ENCODE measurements around the gene AFAP1L2. TPM values are rescaled to one million over a fixed set of nuclear protein-coding genes. Genes with fewer than 3 reads are reported as not detected.
"Not testable (repeated sequence)": the region's sequence is repeated elsewhere in the genome, so short reads cannot be mapped to it uniquely, and the experiment has no call there.

Gene AFAP1L2
- total RNA-seq, 1 donor from 2014 or later = 3.6 TPM

DNA sequence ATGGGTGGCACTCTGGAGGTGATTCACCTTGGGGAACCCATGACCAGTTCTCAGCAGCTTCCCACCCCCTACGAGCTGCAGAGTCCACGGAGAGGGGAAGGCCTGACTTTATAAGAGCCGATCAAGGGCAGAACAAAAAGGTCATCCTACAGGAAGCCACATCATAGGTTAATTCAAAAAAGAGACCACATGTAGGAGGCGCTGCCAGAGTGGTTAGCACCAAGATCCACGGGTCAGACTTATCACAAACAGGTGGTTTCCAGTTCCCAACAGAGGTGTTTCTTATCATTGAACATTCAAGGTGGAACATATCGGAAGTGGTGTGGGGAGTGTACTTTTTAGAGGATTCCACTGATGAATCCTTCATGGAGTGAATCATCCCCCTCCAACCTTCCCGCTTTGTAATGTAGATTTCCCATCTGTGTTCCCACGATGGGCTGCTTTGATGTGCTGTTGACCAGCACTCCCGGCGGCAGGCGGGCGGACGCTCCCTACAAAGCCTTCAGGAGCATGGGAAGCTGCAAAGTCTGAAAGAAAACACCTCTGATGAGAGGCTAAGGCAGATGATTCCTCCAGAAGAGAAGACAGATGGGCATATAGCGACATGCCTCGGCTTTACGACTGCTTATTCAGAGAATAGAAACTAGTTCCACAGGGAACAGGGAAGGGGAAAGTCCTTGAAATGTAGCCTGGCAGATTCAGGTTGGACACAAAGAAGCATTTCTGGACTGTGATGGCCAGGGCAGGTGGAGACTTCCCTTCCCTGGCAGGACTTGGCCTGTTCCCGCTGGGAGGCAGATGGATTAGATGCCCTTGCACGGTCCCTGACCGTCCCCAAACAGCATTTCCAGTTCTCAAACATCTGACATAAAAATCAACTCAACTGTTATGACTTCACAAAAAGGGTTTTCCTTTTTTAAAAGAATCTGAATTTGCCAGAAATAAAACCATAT, 66.5 kb downstream of the AFAP1L2 start:
- Mint-ChIP-seq H3K27me3 (peaks cover 2% of the 10 kb centered on the region), H3K4me1 (peaks cover 29% of the 10 kb centered on the region), H3K27ac (peak overlapping the region; percentile 45), H3K4me3 (no peak overlapping the region), H3K36me3 (ENCODE audit: low read depth) (no peaks in the 10 kb centered on the region), H3K9me3 (no peaks in the 10 kb centered on the region)
- no peak for DNase-seq
- intact Hi-C loops (cut with micrococcal nuclease) = no loop called here

DNA sequence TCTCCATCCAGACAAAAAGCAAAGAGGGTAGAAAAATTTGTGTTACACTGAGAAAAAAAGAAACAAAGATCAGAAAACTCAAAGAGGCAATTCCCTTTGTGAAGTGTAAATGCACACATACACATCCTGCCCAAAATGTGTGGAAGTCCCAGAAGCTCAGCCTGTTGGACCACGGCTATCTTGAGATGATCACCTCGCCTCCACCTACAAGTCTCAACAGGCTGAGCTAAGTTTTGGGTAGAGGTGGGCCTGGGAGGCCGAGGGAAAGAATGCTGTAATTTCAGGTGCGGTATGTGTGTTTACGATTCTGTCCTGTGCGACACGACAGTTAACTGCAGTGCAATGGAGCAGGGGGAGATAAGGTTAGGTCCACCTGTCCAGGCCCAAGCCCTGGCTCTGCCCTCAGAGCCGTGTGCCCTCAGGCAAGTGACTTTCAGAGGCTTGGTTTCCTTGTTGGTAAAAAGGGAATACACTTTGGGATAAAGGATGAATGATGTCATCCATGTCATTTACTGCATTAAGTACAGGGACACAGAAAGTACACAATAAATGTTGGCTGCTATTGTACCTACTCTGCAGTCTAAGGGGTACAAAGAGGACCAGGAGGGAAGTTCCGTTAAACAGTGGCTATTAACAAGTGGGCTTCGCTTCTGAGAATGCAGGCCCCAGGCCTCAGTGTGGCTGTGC, 67.3 kb downstream of the AFAP1L2 start:
- Mint-ChIP-seq H3K36me3 (ENCODE audit: low read depth) (no peaks in the 10 kb centered on the region), H3K27ac (peak overlapping the region; percentile 45)

DNA sequence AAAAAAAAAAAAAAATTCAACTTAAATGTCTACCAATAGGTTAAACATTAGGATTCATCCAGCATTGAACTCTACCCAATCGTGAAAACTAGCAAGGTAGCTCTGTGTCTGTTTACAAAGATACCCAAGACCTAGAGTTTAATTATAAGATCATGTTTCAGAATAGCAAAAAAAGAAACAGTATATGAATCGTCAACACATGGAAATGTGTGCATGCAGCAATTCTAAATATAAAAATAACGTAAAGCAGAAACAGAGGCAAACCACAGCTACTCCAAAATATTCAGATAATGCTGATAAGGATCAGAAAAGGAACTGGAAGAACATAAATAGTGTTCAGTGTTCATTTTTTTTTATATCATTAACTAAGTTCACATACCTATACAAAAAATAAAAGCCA, 68.7 kb downstream of the AFAP1L2 start:
- H3K27ac Mint-ChIP-seq = no peak overlapping the region
- peaks cover 29% of the 10 kb centered on the region for H3K4me1 Mint-ChIP-seq
- no peaks in the 10 kb centered on the region for H3K9me3 Mint-ChIP-seq
- H3K36me3 Mint-ChIP-seq (ENCODE audit: low read depth) = no peaks in the 10 kb centered on the region
- H3K4me3 Mint-ChIP-seq = no peak overlapping the region
- intact Hi-C loops (cut with micrococcal nuclease) = no loop called here
- peaks cover 2% of the 10 kb centered on the region for H3K27me3 Mint-ChIP-seq
- no peak for DNase-seq

More for the DNA sequence above, 67.3 kb downstream of the AFAP1L2 start:
- peaks cover 2% of the 10 kb centered on the region for H3K27me3 Mint-ChIP-seq
- DNase-seq = no peak
- H3K4me3 Mint-ChIP-seq = no peak overlapping the region
- H3K9me3 Mint-ChIP-seq = no peaks in the 10 kb centered on the region
- H3K4me1 Mint-ChIP-seq = peaks cover 29% of the 10 kb centered on the region
- intact Hi-C loops (cut with micrococcal nuclease) = no loop called here

DNA sequence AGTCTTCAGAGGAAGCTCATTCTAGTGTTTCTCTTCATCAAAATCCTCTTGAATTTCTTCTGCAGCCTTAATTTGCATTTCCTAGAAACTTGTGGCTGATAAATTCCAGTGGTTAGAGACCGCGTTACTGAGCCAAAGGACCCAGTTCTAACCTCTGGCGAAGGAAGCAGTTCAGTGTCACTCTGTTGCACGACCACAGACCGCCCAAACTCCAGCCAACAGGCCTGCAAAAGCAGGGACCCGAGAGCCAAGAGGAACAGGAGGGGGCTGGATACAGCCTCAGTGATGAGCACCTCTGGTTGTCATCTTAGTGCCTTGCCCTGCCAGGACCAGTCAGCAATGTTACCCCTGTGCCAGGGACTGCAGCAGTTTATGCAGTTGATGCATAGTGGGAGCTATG, 70.0 kb downstream of the AFAP1L2 start:
- H3K36me3 Mint-ChIP-seq (ENCODE audit: low read depth) = no peaks in the 10 kb centered on the region
- intact Hi-C loops (cut with micrococcal nuclease) = no loop called here
- no peak for DNase-seq
- no peaks in the 10 kb centered on the region for H3K9me3 Mint-ChIP-seq
- peak overlapping the region; percentile 25 for H3K27ac Mint-ChIP-seq
- peaks cover 29% of the 10 kb centered on the region for H3K4me1 Mint-ChIP-seq
- H3K27me3 Mint-ChIP-seq = peaks cover 2% of the 10 kb centered on the region
- peak overlapping the region; percentile 28 for H3K4me3 Mint-ChIP-seq

DNA sequence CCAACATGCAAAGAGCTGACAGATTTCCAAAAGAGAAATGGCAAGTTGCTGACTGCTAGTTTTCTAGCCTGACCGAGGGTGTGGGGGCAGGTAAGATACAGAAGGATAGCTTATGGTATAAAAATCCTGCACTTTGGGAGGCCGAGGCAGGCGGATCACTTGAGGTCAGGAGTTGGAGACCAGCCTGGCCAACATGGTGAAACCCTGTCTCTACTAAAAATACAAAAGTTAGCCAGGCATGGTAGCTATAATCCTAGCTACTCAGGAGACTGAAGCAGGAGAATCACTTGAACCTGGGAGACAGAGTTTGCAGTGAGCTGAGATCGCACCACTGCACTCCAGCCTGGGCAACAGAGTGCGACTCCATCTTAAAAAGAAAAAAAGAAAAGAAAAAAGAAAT, 70.9 kb downstream of the AFAP1L2 start:
- H3K4me3 Mint-ChIP-seq; H3K36me3 Mint-ChIP-seq (ENCODE audit: low read depth); H3K9me3 Mint-ChIP-seq; intact Hi-C loops (cut with micrococcal nuclease); DNase-seq; H3K27ac Mint-ChIP-seq; H3K27me3 Mint-ChIP-seq: not testable (repeated sequence)
- H3K4me1 Mint-ChIP-seq = peaks cover 29% of the 10 kb centered on the region

DNA sequence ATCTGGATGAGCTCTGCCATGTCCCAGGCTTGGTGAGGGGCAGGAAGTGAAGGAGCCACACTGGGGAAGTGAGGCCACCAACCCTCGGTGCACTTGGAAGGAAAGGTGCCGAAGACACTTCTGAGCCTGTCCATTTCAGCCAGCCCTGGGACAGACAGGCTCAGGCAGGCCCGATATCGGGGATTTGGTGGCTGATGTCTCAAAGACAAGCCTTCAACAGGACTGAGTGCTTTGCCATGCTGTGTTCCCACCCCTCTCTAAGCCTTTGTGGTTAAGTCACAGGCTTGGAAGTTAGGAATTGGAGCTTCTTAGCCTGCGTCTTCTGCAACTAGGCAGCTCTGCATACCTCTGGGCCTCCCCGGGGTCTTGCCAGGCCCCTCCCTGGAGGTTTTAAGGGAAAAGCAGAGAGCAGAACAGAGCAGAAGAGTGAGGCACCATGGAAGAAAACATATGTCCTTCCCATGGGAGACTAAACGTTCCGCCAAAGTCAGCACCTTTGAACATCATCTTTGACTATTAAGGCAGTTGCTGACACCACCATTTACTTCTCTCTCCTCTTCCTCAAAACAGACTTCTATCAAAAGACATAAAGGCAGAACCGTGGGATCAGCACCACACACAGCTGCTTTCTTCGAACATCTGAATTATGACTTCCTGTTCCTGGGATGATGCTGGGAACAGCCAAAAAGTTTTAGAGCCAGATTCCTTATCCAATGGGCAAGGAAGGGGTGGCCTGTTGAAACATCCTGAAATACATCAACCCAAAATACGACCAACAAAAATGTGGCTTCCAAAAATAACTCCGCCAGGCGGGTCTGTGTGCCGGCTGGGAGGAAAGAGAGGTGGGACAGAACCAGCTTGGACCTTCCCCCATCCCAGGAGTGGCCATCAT, 71.8 kb downstream of the AFAP1L2 start:
- intact Hi-C loops (cut with micrococcal nuclease) = no loop called here
- no peak overlapping the region for H3K27ac Mint-ChIP-seq

DNA sequence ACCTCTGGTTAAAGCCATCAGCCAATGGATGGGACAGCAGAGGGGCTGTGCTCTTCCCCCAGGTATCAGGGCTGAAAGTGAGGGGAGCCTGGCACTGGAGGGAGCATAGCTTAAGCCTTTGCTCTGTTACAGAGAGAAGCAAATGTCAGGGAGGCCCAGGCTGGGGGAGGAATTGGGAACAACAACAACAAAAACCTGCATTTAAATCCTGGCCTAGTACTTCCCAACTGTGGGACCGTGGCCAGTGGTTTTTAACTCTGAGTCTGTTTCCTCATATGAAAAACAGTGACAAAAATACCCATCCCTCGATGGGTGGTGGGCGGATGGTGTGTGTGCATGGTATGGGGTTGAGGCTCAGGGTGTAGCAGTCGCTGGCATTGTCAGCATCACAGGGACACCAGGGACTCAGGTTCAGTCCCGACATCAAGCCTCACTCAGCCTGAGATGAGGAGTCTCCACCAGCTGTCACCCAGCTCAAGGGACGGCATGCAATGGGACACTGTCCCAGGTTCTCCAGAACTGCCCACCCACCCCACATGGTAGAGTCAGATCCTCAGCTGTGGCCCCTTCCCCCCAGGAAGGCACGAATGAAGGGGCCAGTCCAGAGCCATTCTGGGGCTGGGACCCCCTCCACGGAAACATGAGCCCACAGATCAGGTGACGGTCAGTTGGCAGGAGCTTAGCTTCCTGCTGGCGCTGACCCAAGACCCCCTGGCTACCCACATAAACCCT, 74.5 kb downstream of the AFAP1L2 start:
- Mint-ChIP-seq H3K4me3 (no peak overlapping the region), H3K27ac (no peak overlapping the region), H3K4me1 (peaks cover 8% of the 10 kb centered on the region), H3K36me3 (ENCODE audit: low read depth) (no peaks in the 10 kb centered on the region), H3K27me3 (peaks cover 2% of the 10 kb centered on the region), H3K9me3 (no peaks in the 10 kb centered on the region)
- intact Hi-C loops (cut with micrococcal nuclease) = no loop called here
- DNase-seq = no peak

More for the DNA sequence above, 71.8 kb downstream of the AFAP1L2 start:
- no peak for DNase-seq
- H3K4me3 Mint-ChIP-seq = no peak overlapping the region
- peaks cover 2% of the 10 kb centered on the region for H3K27me3 Mint-ChIP-seq
- no peaks in the 10 kb centered on the region for H3K36me3 Mint-ChIP-seq (ENCODE audit: low read depth)
- H3K4me1 Mint-ChIP-seq = peaks cover 22% of the 10 kb centered on the region
- no peaks in the 10 kb centered on the region for H3K9me3 Mint-ChIP-seq

DNA sequence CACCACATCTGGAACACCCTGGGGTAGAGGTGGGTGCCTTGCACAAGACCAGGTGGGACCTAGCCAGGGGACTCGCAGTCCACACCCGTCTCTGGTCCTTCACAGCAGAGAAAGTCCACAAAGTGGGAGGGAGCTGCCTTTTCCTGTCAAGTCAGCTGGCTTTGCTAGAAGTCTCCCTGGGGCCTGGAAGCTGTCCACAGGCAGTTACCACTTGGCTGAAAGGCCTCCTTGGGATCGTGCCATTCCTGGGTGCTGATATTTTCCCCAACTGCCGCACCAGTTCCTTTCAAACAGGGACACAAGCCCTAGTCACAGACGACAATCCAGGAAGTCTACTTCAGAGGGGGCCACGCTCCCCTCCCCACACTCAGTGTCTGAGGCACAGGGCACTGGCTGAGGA, 75.4 kb downstream of the AFAP1L2 start:
- Mint-ChIP-seq H3K4me1 (peaks cover 4% of the 10 kb centered on the region), H3K27me3 (peaks cover 2% of the 10 kb centered on the region), H3K4me3 (no peak overlapping the region), H3K9me3 (no peaks in the 10 kb centered on the region), H3K27ac (no peak overlapping the region), H3K36me3 (ENCODE audit: low read depth) (no peaks in the 10 kb centered on the region)
- intact Hi-C loops (cut with micrococcal nuclease) = no loop called here
- DNase-seq = no peak

DNA sequence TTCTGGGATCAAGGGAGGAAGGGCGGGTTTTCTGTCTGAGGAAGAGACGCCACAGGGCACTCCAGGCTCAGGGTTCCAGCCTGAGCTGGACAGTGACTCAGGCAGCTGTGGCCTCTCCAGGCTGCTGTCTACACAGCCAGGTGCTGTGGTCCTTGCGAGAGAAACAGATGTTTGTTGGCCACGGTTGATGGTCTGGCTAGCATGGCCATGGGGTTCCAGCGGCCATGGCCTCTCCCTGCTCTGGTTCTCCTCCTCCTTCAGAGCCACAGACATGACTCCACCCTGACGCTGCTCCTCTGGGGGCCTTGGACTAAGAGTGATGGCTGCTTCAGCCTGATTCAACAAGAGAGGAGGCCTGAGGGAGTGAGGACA, 75.9 kb downstream of the AFAP1L2 start:
- DNase-seq = no peak
- Mint-ChIP-seq H3K27ac (no peak overlapping the region), H3K9me3 (no peaks in the 10 kb centered on the region), H3K36me3 (ENCODE audit: low read depth) (no peaks in the 10 kb centered on the region), H3K27me3 (peaks cover 2% of the 10 kb centered on the region), H3K4me1 (peaks cover 1% of the 10 kb centered on the region), H3K4me3 (no peak overlapping the region)
- intact Hi-C loops (cut with micrococcal nuclease) = no loop called here

DNA sequence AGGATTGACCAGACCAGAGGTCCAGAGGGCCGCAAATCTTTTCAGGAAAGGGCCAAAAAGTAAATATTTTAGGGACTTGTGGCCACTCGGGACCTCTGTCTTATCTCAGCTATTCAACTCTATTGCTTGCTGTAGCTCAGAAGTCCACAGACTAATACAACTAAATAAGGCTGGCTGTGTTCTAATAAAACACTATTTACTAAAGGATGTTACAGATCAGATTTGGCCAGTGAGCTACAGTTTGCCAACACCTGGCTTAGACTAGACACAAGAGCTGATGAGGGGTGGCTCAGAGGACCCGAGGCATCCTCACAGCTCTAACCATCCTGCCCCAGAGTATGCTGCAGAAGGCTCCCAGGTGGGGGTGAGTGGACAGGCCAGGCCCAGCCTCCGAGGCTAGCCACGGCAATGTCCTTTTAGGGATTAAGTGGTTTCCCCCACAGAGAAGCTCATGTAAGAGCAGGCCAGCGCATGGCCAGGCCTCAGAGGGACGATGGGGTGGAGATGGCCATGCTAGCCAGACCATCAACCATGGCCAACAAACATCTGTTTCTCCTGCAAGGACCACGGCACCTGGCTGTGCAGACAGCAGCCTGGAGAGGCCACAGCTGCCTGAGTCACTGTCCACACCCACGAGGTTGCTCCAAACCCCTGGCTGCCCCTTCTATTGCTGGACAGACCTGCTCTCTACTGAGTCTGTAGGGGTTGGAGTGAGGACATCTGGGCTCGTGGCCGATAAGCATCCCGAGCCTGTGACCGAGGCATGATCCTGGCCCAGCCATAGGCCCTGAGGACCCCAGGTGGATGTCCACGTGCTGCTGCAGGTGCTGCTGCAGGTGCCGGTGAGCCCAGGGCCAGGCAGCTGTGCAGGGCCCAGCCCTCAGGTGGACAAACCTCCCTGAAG, 76.5 kb downstream of the AFAP1L2 start:
- H3K27me3 Mint-ChIP-seq = no peaks in the 10 kb centered on the region
- H3K36me3 Mint-ChIP-seq (ENCODE audit: low read depth) = no peaks in the 10 kb centered on the region
- H3K27ac Mint-ChIP-seq = no peak overlapping the region
- DNase-seq = no peak
- no peaks in the 10 kb centered on the region for H3K4me1 Mint-ChIP-seq
- intact Hi-C loops (cut with micrococcal nuclease) = no loop called here
- H3K9me3 Mint-ChIP-seq = no peaks in the 10 kb centered on the region
- no peak overlapping the region for H3K4me3 Mint-ChIP-seq

DNA sequence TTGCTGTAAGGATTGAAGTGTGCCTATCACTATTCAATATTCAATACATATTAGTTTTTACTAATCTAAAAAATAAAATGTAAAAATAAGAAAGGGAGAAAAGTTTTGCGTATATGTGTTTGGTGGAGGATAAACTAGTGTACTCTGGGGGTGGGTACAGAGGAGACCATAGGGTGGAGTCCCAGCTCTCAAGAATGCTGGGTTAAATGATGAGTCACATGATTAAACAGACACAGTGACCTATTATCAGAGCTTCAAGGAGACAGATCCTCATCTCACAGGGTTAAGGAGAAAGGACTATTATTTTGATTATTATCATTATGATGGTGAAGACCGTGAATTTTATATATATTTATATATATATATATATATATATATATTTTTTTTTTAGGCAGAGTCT, 77.5 kb downstream of the AFAP1L2 start:
- no peaks in the 10 kb centered on the region for H3K27me3 Mint-ChIP-seq
- no peaks in the 10 kb centered on the region for H3K4me1 Mint-ChIP-seq
- H3K4me3 Mint-ChIP-seq = no peak overlapping the region
- intact Hi-C loops (cut with micrococcal nuclease) = no loop called here
- no peak overlapping the region for H3K27ac Mint-ChIP-seq
- H3K9me3 Mint-ChIP-seq = no peaks in the 10 kb centered on the region
- H3K36me3 Mint-ChIP-seq (ENCODE audit: low read depth) = no peaks in the 10 kb centered on the region
- no peak for DNase-seq

DNA sequence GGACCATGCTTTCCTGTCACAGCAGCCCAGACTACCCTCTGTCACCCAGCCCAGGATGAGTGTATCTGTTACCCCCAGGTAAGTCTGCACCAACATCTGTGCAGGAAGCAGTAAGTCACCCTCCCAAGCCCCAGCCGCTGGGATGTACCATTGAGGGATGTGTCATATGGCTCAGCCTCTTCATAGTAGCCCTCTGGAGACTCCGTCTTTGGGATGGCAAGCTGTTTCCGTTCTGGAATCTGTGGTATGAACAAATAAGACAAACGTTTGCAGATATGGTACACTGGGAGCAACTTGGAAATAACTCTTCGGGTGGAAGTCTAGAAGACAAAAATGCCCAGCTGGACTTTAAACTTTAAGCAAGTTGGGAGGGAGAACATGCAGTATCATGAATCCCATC, 81.3 kb downstream of the AFAP1L2 start:
- H3K4me3 Mint-ChIP-seq = no peak overlapping the region
- H3K36me3 Mint-ChIP-seq (ENCODE audit: low read depth) = no peaks in the 10 kb centered on the region
- H3K4me1 Mint-ChIP-seq = no peaks in the 10 kb centered on the region
- no peak for DNase-seq
- H3K27me3 Mint-ChIP-seq = peaks cover 2% of the 10 kb centered on the region
- H3K9me3 Mint-ChIP-seq = no peaks in the 10 kb centered on the region
- intact Hi-C loops (cut with micrococcal nuclease) = no loop called here
- H3K27ac Mint-ChIP-seq = no peak overlapping the region
